GM10266 (cell line): ENCODE data around the gene YOD1.

Experiments used
- DNase-seq: peaks from one replicate; pipeline ENCODE4 v3.0.0; 2012; ENCODE audit errors: extremely low spot score
- CTCF ChIP-seq: IDR thresholded peaks from 2 replicates; pipeline ENCODE4 v1.5.1; 2012; ENCODE audit warnings: mild to moderate bottlenecking, low read depth; ENCODE audit not compliant: control insufficient read depth, insufficient read depth; ENCODE audit errors: missing control alignments

Gene YOD1

GRCh38 chr1:207013321-207014085 lies 37.5 kb downstream of the YOD1 start:
- no peak for TF ChIP-seq CTCF
- DNase-seq: no peak

DNA sequence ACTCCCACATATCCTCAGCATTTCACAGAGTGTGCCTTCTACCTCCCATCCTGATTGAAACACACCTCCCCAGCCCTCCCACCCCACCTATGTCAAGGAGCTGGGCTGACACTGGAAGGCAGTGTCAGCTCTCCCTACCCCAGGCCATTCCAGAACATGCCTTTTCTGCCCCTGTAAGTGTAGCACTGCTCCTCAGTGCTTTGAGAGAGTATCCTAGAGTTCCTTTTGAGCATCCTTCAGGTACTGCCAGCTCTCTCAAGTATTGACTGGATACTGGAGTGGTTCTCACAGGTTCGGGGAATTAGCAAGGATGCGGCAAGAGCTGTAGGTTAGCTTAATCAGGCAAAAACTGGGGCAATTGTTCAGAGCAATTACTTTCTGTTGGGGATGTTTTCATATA lies 40.3 kb downstream of the YOD1 start:
- DNase-seq: no peak
- TF ChIP-seq CTCF: no peak

- TF ChIP-seq CTCF: no peak
- no peak for DNase-seq
These were observed 41.1 kb downstream of the YOD1 start for GRCh38 chr1:207009945-207010344.

DNA sequence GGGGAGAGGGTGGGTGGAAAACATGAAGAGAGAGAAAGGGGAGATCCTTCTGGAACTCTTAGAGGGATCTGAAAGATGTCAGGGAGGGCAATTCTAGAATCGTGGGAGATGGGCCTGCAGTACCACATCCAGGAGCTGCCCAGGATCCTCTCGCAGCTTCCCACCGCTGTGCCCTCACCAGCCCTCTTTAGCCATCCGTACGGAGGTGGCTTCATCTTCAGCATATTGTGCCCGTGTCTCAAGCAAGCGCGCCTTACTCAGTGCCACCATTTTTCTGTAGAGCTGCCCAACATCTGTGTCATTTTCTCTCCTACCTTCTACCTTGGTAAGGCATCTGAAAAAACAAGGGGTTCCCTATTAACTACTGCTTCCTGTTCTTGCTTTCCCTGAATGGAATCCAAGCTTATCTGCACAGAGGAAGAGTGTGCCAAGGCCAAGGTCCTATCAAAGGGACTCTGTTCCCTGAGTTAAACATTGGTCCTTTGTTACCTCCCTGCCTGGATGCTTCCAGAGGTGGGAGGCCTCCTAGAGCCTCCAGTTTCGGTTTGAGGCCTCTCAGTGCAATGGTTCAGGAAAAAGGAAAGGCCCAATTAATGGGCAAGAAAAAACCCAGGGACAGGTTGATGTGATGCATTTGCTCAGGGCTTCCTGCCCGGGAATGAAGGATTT lies 41.7 kb downstream of the YOD1 start:
- DNase-seq: no peak
- no peak for TF ChIP-seq CTCF

GRCh38 chr1:207007352-207008033 lies 43.5 kb downstream of the YOD1 start:
- no peak for DNase-seq
- no peak for TF ChIP-seq CTCF

- TF ChIP-seq CTCF: no peak
- DNase-seq: no peak
These were observed 44.1 kb downstream of the YOD1 start for GRCh38 chr1:207006914-207007313.

GRCh38 chr1:207006083-207006482 lies 44.9 kb downstream of the YOD1 start:
- TF ChIP-seq CTCF: no peak
- no peak for DNase-seq
